HUDEP-2 (cell line): Measurements from ENCODE around the gene THAP4.

Source experiments
- DNase-seq, 76 experiments: peaks; one replicate each; lab custom pipeline; 2025; ENCODE audit not compliant: unreplicated experiment in 76 of 76; lab: John Stamatoyannopoulos, UW

Gene THAP4

GRCh38 chr2:241534701-241535375, 102.1 kb downstream of the THAP4 start:
- DNase-seq = no peak
